ENCODE measurements around the gene SLC38A9.
A peak's percentile ranks its signal among the peaks of the same experiment; 100 is the strongest.

- TF ChIP-seq YY1 (IDR thresholded peaks at IDR 0.05; ENCODE audit: low read depth, low read length) (peak; percentile 80; the same call in 1 of the 2 replicates), SIX5 (IDR thresholded peaks at IDR 0.05; ENCODE audit: low read depth, low read length) (no peak), CTCF (IDR thresholded peaks at IDR 0.05; ENCODE audit: control extremely low read depth in 1 of 3, insufficient read depth in 1 of 3, low read depth in 1 of 3, low read length in 3 of 3) (no peak), BRCA1 (IDR thresholded peaks at IDR 0.05; ENCODE audit: low read depth, low read length) (no peak), TAF1 (IDR thresholded peaks at IDR 0.05; ENCODE audit: low read depth, low read length) (no peak), POLR2A (IDR thresholded peaks at IDR 0.05; ENCODE audit: control extremely low read depth in 1 of 2, low read depth in 2 of 2, low read length in 2 of 2) (0 out of 3 replicates have a peak, but pooled peaks of 1 of the 2 experiments have one; percentile 30)
Observed at GRCh38 chr5:55625589-55625909, 86.6 kb downstream of the SLC38A9 start.

All from H1 (cell line).